Measurements from ENCODE around the gene ATP7B. TPM values are rescaled to one million over a fixed set of nuclear protein-coding genes. Genes with fewer than 3 reads are reported as not detected.

The ATP7B gene
- total RNA-seq, 2 experiments from 2014 or later: 0.85 to 1.2 TPM

DNA sequence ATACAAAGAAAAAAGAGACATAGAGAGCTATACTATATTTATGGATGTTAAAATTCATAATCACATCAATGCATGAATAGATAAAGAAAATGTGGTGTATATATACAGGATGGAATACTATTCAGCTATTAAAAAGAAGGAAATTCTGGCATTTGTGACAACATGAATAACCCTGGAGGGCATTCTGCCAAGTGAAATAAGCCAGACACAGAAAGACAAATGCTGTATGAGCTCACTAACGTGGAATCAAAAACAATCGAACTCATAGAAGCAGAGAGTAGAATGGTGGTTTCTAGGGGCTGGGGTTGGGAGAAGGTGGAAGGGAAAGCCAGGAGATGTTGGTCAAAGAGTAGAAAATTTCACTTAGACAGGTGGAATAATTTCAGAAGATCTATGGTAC, 37.3 kb upstream of the ATP7B start:
- no peak for DNase-seq
- H3K4me1 ChIP-seq (ENCODE audit: insufficient read depth, low read length): no peaks in the 10 kb centered on the region
- H3K4me3 ChIP-seq (ENCODE audit: low read length): no peak overlapping the region
- no peak for TF ChIP-seq CTCF (IDR thresholded peaks at IDR 0.05)
- no peaks in the 10 kb centered on the region for H3K4me1 Mint-ChIP-seq (ENCODE audit: low read depth)
- POLR2A ChIA-PET: interaction anchor here (0.6 kb wide), 1 partner anchor 624 kb away, joined by 4 read pairs; no protein-coding TSS in a partner anchor
- no peak for ATAC-seq (ENCODE audit: poor library complexity)
- peaks cover 4 to 9% of the 10 kb centered on the region in 2 experiments for H3K9me3 ChIP-seq (ENCODE audit: control insufficient read depth in 1 of 2, insufficient read depth in 1 of 2, low read length in 2 of 2)
- intact Hi-C loops (cut with DNase I, micrococcal nuclease): no loop called here
- peaks cover 12% of the 10 kb centered on the region for H3K36me3 Mint-ChIP-seq (ENCODE audit: low read depth)
- peaks cover 8% of the 10 kb centered on the region for H3K9me3 Mint-ChIP-seq
- H3K27me3 ChIP-seq (ENCODE audit: control insufficient read depth in 1 of 2, insufficient read depth in 2 of 2, low read length in 2 of 2): no peaks in the 10 kb centered on the region
- CTCF ChIA-PET: no interaction called here
- H3K27ac ChIP-seq (ENCODE audit: low read depth in 1 of 2, low read length in 2 of 2): no peak overlapping the region
- H3K27ac Mint-ChIP-seq: no peak overlapping the region
- no peaks in the 10 kb centered on the region for H3K36me3 ChIP-seq (ENCODE audit: insufficient read depth, low read length)
- no peak overlapping the region for H3K4me3 Mint-ChIP-seq
- no peaks in the 10 kb centered on the region for H3K27me3 Mint-ChIP-seq

- Histone ChIP-seq H3K27me3 (ENCODE audit: control insufficient read depth in 1 of 2, insufficient read depth in 2 of 2, low read length in 2 of 2) (no peaks in the 10 kb centered on the region), H3K4me1 (ENCODE audit: insufficient read depth, low read length) (no peaks in the 10 kb centered on the region), H3K4me3 (ENCODE audit: low read length) (no peak overlapping the region), H3K27ac (ENCODE audit: low read depth in 1 of 2, low read length in 2 of 2) (no peak overlapping the region), H3K36me3 (ENCODE audit: insufficient read depth, low read length) (no peaks in the 10 kb centered on the region), H3K9me3 (ENCODE audit: control insufficient read depth in 1 of 2, insufficient read depth in 1 of 2, low read length in 2 of 2) (peaks cover 4 to 5% of the 10 kb centered on the region in 2 experiments)
- peaks cover 8% of the 10 kb centered on the region for H3K9me3 Mint-ChIP-seq
- no peaks in the 10 kb centered on the region for H3K27me3 Mint-ChIP-seq
- H3K4me1 Mint-ChIP-seq (ENCODE audit: low read depth): no peaks in the 10 kb centered on the region
- no peak for TF ChIP-seq CTCF (IDR thresholded peaks at IDR 0.05)
- CTCF ChIA-PET: no interaction called here
- no peak overlapping the region for H3K4me3 Mint-ChIP-seq
- H3K36me3 Mint-ChIP-seq (ENCODE audit: low read depth): peaks cover 12% of the 10 kb centered on the region
- no peak for ATAC-seq (ENCODE audit: poor library complexity)
- intact Hi-C loops (cut with DNase I, micrococcal nuclease): no loop called here
- no peak for DNase-seq
- POLR2A ChIA-PET: interaction anchor here (0.5 kb wide), 1 partner anchor 43 kb away, joined by 3 read pairs; no protein-coding TSS in a partner anchor
- H3K27ac Mint-ChIP-seq: no peak overlapping the region
These were observed 36.2 kb upstream of the ATP7B start for GRCh38 chr13:52047463-52047862.

DNA sequence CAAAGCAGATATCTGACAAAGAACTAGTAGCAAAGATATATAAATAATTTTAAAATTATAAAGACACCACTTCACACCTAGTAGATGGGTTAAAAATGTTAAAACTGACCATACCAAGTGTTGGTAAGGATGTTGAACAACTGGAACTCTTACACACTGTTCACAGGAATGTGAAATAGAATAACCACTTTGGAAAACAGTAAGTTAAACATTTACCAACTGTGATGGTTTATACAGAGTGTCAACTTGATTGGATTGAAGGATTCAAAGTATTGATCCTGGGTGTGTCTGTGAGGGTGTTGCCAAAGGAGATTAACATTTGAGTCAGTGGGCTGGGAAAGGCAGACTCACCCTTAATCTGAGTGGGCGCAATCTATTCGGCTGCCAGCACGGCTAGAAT, 32.4 kb upstream of the ATP7B start:
- no peaks in the 10 kb centered on the region for H3K4me1 Mint-ChIP-seq (ENCODE audit: low read depth)
- peaks cover 8% of the 10 kb centered on the region for H3K9me3 Mint-ChIP-seq
- POLR2A ChIA-PET: no interaction called here
- Histone ChIP-seq H3K4me3 (ENCODE audit: low read length) (no peak overlapping the region), H3K27ac (ENCODE audit: low read depth in 1 of 2, low read length in 2 of 2) (no peak overlapping the region), H3K4me1 (ENCODE audit: insufficient read depth, low read length) (no peaks in the 10 kb centered on the region), H3K9me3 (ENCODE audit: control insufficient read depth in 1 of 2, insufficient read depth in 1 of 2, low read length in 2 of 2) (peaks cover 5% of the 10 kb centered on the region in 2 experiments), H3K27me3 (ENCODE audit: control insufficient read depth in 1 of 2, insufficient read depth in 2 of 2, low read length in 2 of 2) (no peaks in the 10 kb centered on the region), H3K36me3 (ENCODE audit: insufficient read depth, low read length) (no peaks in the 10 kb centered on the region)
- ATAC-seq (ENCODE audit: poor library complexity) (no peak), DNase-seq (no peak)
- no peak overlapping the region for H3K4me3 Mint-ChIP-seq
- CTCF ChIA-PET: no interaction called here
- peaks cover 27% of the 10 kb centered on the region for H3K36me3 Mint-ChIP-seq (ENCODE audit: low read depth)
- H3K27ac Mint-ChIP-seq: no peak overlapping the region
- no peak for TF ChIP-seq CTCF (IDR thresholded peaks at IDR 0.05)
- no peaks in the 10 kb centered on the region for H3K27me3 Mint-ChIP-seq
- intact Hi-C loops (cut with DNase I, micrococcal nuclease): no loop called here

Measured in CD4-positive, alpha-beta T cell (primary cell).